Fibroblast of pulmonary artery (primary cell): ENCODE measurements around the gene RTL3.
"Not testable (repeated sequence)": the region's sequence is repeated elsewhere in the genome, so short reads cannot be mapped to it uniquely, and the experiment has no call there.

Experiments
- DNase-seq: peaks from one replicate; pipeline ENCODE4 v3.0.0-alpha.2; 2010; ENCODE audit warnings: low read depth
- H3K4me3 ChIP-seq: replicated peaks from 2 replicates; pipeline ENCODE4 v1.5.1; 2011; ENCODE audit warnings: low read depth, mild to moderate bottlenecking, control low read depth, low read length, moderate library complexity
- TF ChIP-seq, protein P1 (sequence below): IDR thresholded peaks from 2 replicates; pipeline ENCODE4 v1.5.1; 2011; ENCODE audit warnings: mild to moderate bottlenecking, control low read depth, low read length, inconsistent platforms; ENCODE audit errors: missing control alignments

Gene RTL3

DNA sequence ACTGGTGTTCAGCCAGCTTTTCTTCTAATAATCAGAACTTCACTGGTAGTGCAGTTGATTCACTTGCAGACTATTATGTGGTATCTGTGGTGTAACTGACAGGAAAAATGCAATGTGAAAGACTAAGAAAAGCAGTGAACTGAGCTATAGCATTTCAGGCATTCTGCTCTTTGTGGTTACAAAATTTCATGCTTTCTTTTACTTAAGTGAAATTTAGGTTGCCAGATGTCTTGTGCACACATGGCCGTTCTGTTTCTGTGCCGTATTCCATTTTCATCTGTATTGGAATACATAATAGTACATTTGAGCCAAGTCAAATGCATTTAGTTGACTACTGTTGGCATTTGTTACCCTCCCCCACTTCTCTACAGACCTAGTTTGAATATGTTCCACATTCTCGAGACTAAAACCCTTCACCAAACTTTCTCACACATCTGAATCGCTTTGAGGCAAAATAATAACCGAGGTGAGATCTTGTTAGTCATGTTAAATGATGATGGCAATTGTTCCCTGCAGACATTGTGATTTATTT lies 8.2 kb downstream of the RTL3 start:
- DNase-seq, result peak; percentile 50
- no peak overlapping the region for H3K4me3 ChIP-seq
- TF ChIP-seq, protein P1, sequence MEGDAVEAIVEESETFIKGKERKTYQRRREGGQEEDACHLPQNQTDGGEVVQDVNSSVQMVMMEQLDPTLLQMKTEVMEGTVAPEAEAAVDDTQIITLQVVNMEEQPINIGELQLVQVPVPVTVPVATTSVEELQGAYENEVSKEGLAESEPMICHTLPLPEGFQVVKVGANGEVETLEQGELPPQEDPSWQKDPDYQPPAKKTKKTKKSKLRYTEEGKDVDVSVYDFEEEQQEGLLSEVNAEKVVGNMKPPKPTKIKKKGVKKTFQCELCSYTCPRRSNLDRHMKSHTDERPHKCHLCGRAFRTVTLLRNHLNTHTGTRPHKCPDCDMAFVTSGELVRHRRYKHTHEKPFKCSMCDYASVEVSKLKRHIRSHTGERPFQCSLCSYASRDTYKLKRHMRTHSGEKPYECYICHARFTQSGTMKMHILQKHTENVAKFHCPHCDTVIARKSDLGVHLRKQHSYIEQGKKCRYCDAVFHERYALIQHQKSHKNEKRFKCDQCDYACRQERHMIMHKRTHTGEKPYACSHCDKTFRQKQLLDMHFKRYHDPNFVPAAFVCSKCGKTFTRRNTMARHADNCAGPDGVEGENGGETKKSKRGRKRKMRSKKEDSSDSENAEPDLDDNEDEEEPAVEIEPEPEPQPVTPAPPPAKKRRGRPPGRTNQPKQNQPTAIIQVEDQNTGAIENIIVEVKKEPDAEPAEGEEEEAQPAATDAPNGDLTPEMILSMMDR, result no peak

GRCh38 chrX:78643874-78644273 lies 15.3 kb downstream of the RTL3 start:
- no peak overlapping the region for H3K4me3 ChIP-seq
- TF ChIP-seq, protein P1, result no peak
- no peak for DNase-seq

GRCh38 chrX:78643096-78643495 lies 16.0 kb downstream of the RTL3 start:
- H3K4me3 ChIP-seq, result no peak overlapping the region
- peak; percentile 24 for DNase-seq
- TF ChIP-seq, protein P1, result no peak

- H3K4me3 ChIP-seq, result not testable (repeated sequence)
Measured at GRCh38 chrX:78636096-78636495, 23.0 kb downstream of the RTL3 start.

DNA sequence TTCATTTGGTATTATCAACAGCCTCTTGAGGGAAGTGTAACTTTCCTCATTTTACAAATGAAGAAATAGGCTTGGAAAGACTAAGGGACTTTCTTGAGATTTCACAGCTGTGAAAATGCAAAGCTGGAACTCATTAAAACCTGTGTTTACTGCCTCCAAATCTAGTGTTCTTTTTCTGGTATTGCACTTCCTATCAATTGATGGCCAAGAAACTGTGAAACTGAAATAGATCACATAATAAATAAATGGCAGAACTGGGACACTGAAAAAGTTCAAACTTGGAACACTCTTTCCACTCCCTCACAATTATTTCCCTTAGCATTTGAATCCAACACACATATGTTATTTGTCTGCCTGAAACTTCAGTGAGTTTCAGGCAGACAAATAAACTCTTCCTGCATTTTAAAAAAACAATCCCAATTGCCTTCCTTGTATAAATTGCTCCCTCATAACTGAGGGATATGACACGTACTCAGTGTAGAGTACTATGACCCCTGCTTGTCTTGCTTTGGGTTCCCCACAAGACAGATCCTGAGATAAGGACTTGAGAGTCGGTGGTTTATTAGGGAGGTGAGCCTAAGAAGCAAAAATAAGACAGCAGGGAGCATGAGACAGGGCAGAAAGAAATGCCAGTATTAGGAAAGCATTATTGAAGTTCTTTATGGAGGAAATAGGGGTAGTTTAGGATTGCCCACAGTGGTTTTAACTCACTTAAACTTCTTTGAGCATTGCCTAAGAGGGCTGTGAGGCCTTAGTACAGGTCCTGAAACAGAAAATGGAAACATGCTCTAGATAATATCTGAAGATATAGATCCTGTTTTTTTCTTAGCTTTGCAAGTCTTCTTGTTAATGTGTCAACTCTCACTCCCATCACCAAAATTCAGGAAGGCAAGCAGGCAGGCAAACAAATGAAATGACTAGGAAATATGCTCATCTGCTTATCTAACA lies 33.9 kb downstream of the RTL3 start:
- no peak overlapping the region for H3K4me3 ChIP-seq
- no peak for DNase-seq
- TF ChIP-seq, protein P1, result no peak

More at GRCh38 chrX:78636096-78636495, 23.0 kb downstream of the RTL3 start:
- not testable (repeated sequence) for DNase-seq

DNA sequence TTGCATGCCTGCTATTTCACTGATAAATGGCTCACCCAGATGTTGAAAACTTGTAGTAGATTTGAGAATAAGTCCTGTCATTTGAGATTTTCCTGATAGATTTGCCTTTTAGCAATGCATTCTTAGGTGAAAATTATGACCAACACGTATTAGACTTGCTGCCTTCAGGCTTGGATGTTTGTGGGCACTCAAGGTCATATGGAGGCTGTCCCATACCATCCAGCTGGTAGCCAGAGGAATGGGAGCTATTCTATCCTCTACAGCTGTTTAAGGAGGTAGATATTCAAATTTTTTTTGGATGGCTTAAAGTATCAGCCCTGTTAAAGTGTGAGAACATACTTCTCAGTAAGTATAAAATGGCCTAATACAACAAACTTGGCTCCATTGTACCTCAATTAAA lies 34.7 kb downstream of the RTL3 start:
- no peak for DNase-seq
- no peak overlapping the region for H3K4me3 ChIP-seq
- TF ChIP-seq, protein P1, result no peak

DNA sequence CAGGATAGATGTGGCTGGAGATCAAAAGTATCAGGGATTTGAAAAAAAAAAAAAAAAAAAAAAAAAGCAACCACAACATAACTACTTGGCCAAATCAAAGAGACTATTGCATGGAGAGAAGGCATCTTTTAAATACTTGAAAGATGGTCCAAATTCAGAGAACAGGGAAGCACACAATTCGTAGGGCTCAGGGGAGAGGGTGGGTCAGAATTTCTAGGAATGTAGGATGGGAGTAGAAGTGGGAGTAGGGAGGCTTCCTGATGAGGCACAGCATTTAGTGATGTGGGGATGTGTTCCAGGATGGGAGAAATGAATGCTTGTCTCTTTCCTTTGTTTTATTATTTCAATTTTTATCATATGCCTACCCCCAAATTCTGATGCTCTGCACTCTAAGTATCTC lies 36.3 kb downstream of the RTL3 start:
- no peak for DNase-seq
- no peak overlapping the region for H3K4me3 ChIP-seq
- TF ChIP-seq, protein P1, result no peak
